HEK293T (cell line): ENCODE measurements around the gene CALD1.

ENCODE experiments used
- BHLHE40 ChIP-seq: fragments of 450-650 bp; IDR thresholded peaks from 2 replicates; pipeline ENCODE4 v1.6.1; 2016; ENCODE audit warnings: mild to moderate bottlenecking, moderate library complexity, borderline replicate concordance
- CTBP1 ChIP-seq: fragments of 450-650 bp; IDR thresholded peaks from 2 replicates; pipeline ENCODE4 v1.6.1; 2016; ENCODE audit warnings: borderline replicate concordance
- ELF4 ChIP-seq: fragments of 450-650 bp; IDR thresholded peaks from 2 replicates; pipeline ENCODE4 v1.6.1; 2017; ENCODE audit warnings: antibody characterized with exemption
- FOXM1 ChIP-seq: fragments of 450-650 bp; IDR thresholded peaks from 2 replicates; pipeline ENCODE4 v1.6.1; 2017; ENCODE audit warnings: mild to moderate bottlenecking, borderline replicate concordance
- HDGF ChIP-seq: fragments of 450-650 bp; IDR thresholded peaks from 2 replicates; pipeline ENCODE4 v1.6.1; 2017; ENCODE audit warnings: antibody characterized with exemption, borderline replicate concordance
- SP1 ChIP-seq: fragments of 450-650 bp; IDR thresholded peaks from 2 replicates; pipeline ENCODE4 v1.6.1; 2017
- SUZ12 ChIP-seq: fragments of 450-650 bp; IDR thresholded peaks from 2 replicates; pipeline ENCODE4 v1.6.1; 2016; ENCODE audit warnings: mild to moderate bottlenecking

GRCh38 chr7:134941185-134941900 lies 161.9 kb downstream of the CALD1 start:
- TF ChIP-seq CTBP1 (no peak), SUZ12 (no peak), HDGF (no peak), SP1 (no peak), ELF4 (no peak), BHLHE40 (no peak), FOXM1 (no peak)
